ENCODE results near the gene CGAS.
"Not testable (repeated sequence)": the region's sequence is repeated elsewhere in the genome, so short reads cannot be mapped to it uniquely, and the experiment has no call there.

The CGAS gene

GRCh38 chr6:73395875-73396274 lies 56.2 kb downstream of the CGAS start:
- no peak for DNase-seq (ENCODE audit: low spot score)

- DNase-seq (ENCODE audit: low spot score) = no peak
Observed at GRCh38 chr6:73394577-73395354, 57.3 kb downstream of the CGAS start, which contains the start of gene DDX43. Gene DDX43, plus strand, starts transcription at chr6:73394828. Its CDS starts 78 bp downstream, at chr6:73394906.

GRCh38 chr6:73393278-73393677 lies 58.8 kb downstream of the CGAS start:
- no peak for DNase-seq (ENCODE audit: low spot score)

GRCh38 chr6:73392188-73392587 lies 59.9 kb downstream of the CGAS start:
- not testable (repeated sequence) for DNase-seq (ENCODE audit: low spot score)

- no peak for DNase-seq (ENCODE audit: low spot score)
Observed at GRCh38 chr6:73391675-73392074, 60.4 kb downstream of the CGAS start.

GRCh38 chr6:73389854-73390253 lies 62.2 kb downstream of the CGAS start:
- no peak for DNase-seq (ENCODE audit: low spot score)

- DNase-seq (ENCODE audit: low spot score) = peak; percentile 41
Observed at GRCh38 chr6:73388800-73389512, 63.1 kb downstream of the CGAS start.

GRCh38 chr6:73388433-73388799 lies 63.7 kb downstream of the CGAS start:
- DNase-seq (ENCODE audit: low spot score) = no peak

GRCh38 chr6:73382462-73383113 lies 69.5 kb downstream of the CGAS start:
- no peak for DNase-seq (ENCODE audit: low spot score)

- not testable (repeated sequence) for DNase-seq (ENCODE audit: low spot score)
Observed at GRCh38 chr6:73381531-73381930, 70.6 kb downstream of the CGAS start.

GRCh38 chr6:73377225-73377624 lies 74.9 kb downstream of the CGAS start:
- no peak for DNase-seq (ENCODE audit: low spot score)

GRCh38 chr6:73375216-73375615 lies 76.9 kb downstream of the CGAS start:
- DNase-seq (ENCODE audit: low spot score) = no peak
